Measurements from ENCODE around the gene ANK3. TPM values are rescaled to one million over a fixed set of nuclear protein-coding genes. Genes with fewer than 3 reads are reported as not detected.

Gene ANK3
- total RNA-seq, 8 experiments from 2014 or later = 8.1 to 191 (median 78.3) TPM

GRCh38 chr10:60006062-60006461 is 383.6 kb downstream of the ANK3 start:
- Histone ChIP-seq H3K4me1 (replicated peaks in 1 of 2) (peaks cover 0 to 4% of the 10 kb centered on the region in 2 donors), H3K4me3 (no peak overlapping the region), H3K27ac (no peak overlapping the region)
- ATAC-seq (replicated peaks in 6 of 8) = no peak
- in situ Hi-C loops (cut with MboI; ENCODE audit: low pct_unique_long_range_greater_than_20kb in 2 of 9, low sequenced_read_pairs in 9 of 9, unreplicated experiment in 9 of 9) = no loop called here
- 13 to 100% (median 83%) methylated on average over 1 to 3 of the region's 3 CpGs for WGBS, 10 experiments

GRCh38 chr10:60003651-60004523 is 385.8 kb downstream of the ANK3 start:
- Histone ChIP-seq H3K4me3 (no peak overlapping the region), H3K27ac (no peak overlapping the region), H3K4me1 (replicated peaks in 1 of 2) (peaks cover 0 to 4% of the 10 kb centered on the region in 2 donors)
- 7 to 90% (median 54%) methylated on average over 1 to 5 of the region's 5 CpGs; no CpG with 5 or more reads in 1 of the 10 experiments for WGBS, 10 experiments
- ATAC-seq (replicated peaks in 6 of 8) = peak in 3 of 8 experiments; percentile 23 to 86 (median 48)
- in situ Hi-C loops (cut with MboI; ENCODE audit: low pct_unique_long_range_greater_than_20kb in 2 of 9, low sequenced_read_pairs in 9 of 9, unreplicated experiment in 9 of 9) = no loop called here

GRCh38 chr10:60000747-60001146 is 388.9 kb downstream of the ANK3 start:
- ATAC-seq (replicated peaks in 6 of 8) = no peak
- in situ Hi-C loops (cut with MboI; ENCODE audit: low pct_unique_long_range_greater_than_20kb in 2 of 9, low sequenced_read_pairs in 9 of 9, unreplicated experiment in 9 of 9) = no loop called here
- 72 to 100% (median 90%) methylated on average over 1 to 3 of the region's 3 CpGs; no CpG with 5 or more reads in 4 of the 10 experiments for WGBS, 10 experiments
- H3K27ac ChIP-seq = no peak overlapping the region
- H3K4me3 ChIP-seq = no peak overlapping the region
- H3K4me1 ChIP-seq (replicated peaks in 1 of 2) = peaks cover 0 to 4% of the 10 kb centered on the region in 2 donors

GRCh38 chr10:59997827-59998525 is 391.7 kb downstream of the ANK3 start:
- Histone ChIP-seq H3K27ac (no peak overlapping the region), H3K4me3 (no peak overlapping the region), H3K4me1 (replicated peaks in 1 of 2) (no peaks in the 10 kb centered on the region)
- in situ Hi-C loops (cut with MboI; ENCODE audit: low pct_unique_long_range_greater_than_20kb in 2 of 9, low sequenced_read_pairs in 9 of 9, unreplicated experiment in 9 of 9) = no loop called here
- WGBS, 10 experiments = 33 to 100% (median 86%) methylated on average over 1 to 3 of the region's 3 CpGs; no CpG with 5 or more reads in 1 of the 10 experiments
- no peak for ATAC-seq (replicated peaks in 6 of 8)

GRCh38 chr10:59995862-59996261 is 393.8 kb downstream of the ANK3 start:
- Histone ChIP-seq H3K4me1 (replicated peaks in 1 of 2) (peaks cover 4 to 7% of the 10 kb centered on the region in 2 donors), H3K27ac (no peak overlapping the region), H3K4me3 (no peak overlapping the region)
- no peak for ATAC-seq (replicated peaks in 6 of 8)
- in situ Hi-C loops (cut with MboI; ENCODE audit: low pct_unique_long_range_greater_than_20kb in 2 of 9, low sequenced_read_pairs in 9 of 9, unreplicated experiment in 9 of 9) = no loop called here

- in situ Hi-C loops (cut with MboI; ENCODE audit: low pct_unique_long_range_greater_than_20kb in 2 of 9, low sequenced_read_pairs in 9 of 9, unreplicated experiment in 9 of 9) = no loop called here
- Histone ChIP-seq H3K4me3 (no peak overlapping the region), H3K27ac (no peak overlapping the region), H3K4me1 (replicated peaks in 1 of 2) (peaks cover 4 to 7% of the 10 kb centered on the region in 2 donors)
- 0 to 100% (median 78%) methylated on average over 1 of the region's 1 CpG; no CpG with 5 or more reads in 1 of the 10 experiments for WGBS, 10 experiments
- ATAC-seq (replicated peaks in 6 of 8) = peak in 2 of 8 experiments; percentile 25 to 27
Measured at GRCh38 chr10:59993931-59994330, 395.7 kb downstream of the ANK3 start.

- in situ Hi-C loops (cut with MboI; ENCODE audit: low pct_unique_long_range_greater_than_20kb in 2 of 9, low sequenced_read_pairs in 9 of 9, unreplicated experiment in 9 of 9) = no loop called here
- Histone ChIP-seq H3K27ac (no peak overlapping the region), H3K4me1 (replicated peaks in 1 of 2) (peaks cover 4 to 7% of the 10 kb centered on the region in 2 donors), H3K4me3 (no peak overlapping the region)
- WGBS, 10 experiments = 0 to 45% (median 0%) methylated on average over 1 to 3 of the region's 3 CpGs; no CpG with 5 or more reads in 4 of the 10 experiments
- peak; percentile 90 to 100 (median 96) for ATAC-seq (replicated peaks in 6 of 8)
Measured at GRCh38 chr10:59991661-59992060, 398.0 kb downstream of the ANK3 start.

GRCh38 chr10:59991117-59991516 is 398.6 kb downstream of the ANK3 start:
- H3K4me3 ChIP-seq = no peak overlapping the region
- ATAC-seq (replicated peaks in 6 of 8) = no peak
- no peak overlapping the region for H3K27ac ChIP-seq
- H3K4me1 ChIP-seq (replicated peaks in 1 of 2) = peaks cover 4 to 7% of the 10 kb centered on the region in 2 donors
- in situ Hi-C loops (cut with MboI; ENCODE audit: low pct_unique_long_range_greater_than_20kb in 2 of 9, low sequenced_read_pairs in 9 of 9, unreplicated experiment in 9 of 9) = no loop called here

GRCh38 chr10:59985639-59986038 is 404.0 kb downstream of the ANK3 start:
- in situ Hi-C loops (cut with MboI; ENCODE audit: low pct_unique_long_range_greater_than_20kb in 2 of 9, low sequenced_read_pairs in 9 of 9, unreplicated experiment in 9 of 9) = no loop called here
- Histone ChIP-seq H3K27ac (no peak overlapping the region), H3K4me3 (no peak overlapping the region), H3K4me1 (replicated peaks in 1 of 2) (no peaks in the 10 kb centered on the region)
- no peak for ATAC-seq (replicated peaks in 6 of 8)

- H3K4me3 ChIP-seq = no peak overlapping the region
- 30 to 100% (median 45%) methylated on average over 1 of the region's 1 CpG; no CpG with 5 or more reads in 3 of the 10 experiments for WGBS, 10 experiments
- no peaks in the 10 kb centered on the region for H3K4me1 ChIP-seq (replicated peaks in 1 of 2)
- no peak overlapping the region for H3K27ac ChIP-seq
- peak in 2 of 8 experiments; percentile 59 to 61 for ATAC-seq (replicated peaks in 6 of 8)
- in situ Hi-C loops (cut with MboI; ENCODE audit: low pct_unique_long_range_greater_than_20kb in 2 of 9, low sequenced_read_pairs in 9 of 9, unreplicated experiment in 9 of 9) = no loop called here
Measured at GRCh38 chr10:59984415-59984814, 405.3 kb downstream of the ANK3 start.

- in situ Hi-C loops (cut with MboI; ENCODE audit: low pct_unique_long_range_greater_than_20kb in 2 of 9, low sequenced_read_pairs in 9 of 9, unreplicated experiment in 9 of 9) = no loop called here
- no peak overlapping the region for H3K27ac ChIP-seq
- no peak for ATAC-seq (replicated peaks in 6 of 8)
- H3K4me1 ChIP-seq (replicated peaks in 1 of 2) = no peaks in the 10 kb centered on the region
- 67 to 100% (median 100%) methylated on average over 1 of the region's 1 CpG; no CpG with 5 or more reads in 1 of the 10 experiments for WGBS, 10 experiments
- H3K4me3 ChIP-seq = no peak overlapping the region
Measured at GRCh38 chr10:59980356-59980755, 409.3 kb downstream of the ANK3 start.

- ATAC-seq (replicated peaks in 6 of 8) = no peak
- H3K4me1 ChIP-seq (replicated peaks in 1 of 2) = no peaks in the 10 kb centered on the region
Measured at GRCh38 chr10:59977486-59977885, 412.2 kb downstream of the ANK3 start.

GRCh38 chr10:59976909-59977308 is 412.8 kb downstream of the ANK3 start:
- H3K4me3 ChIP-seq = no peak overlapping the region
- H3K27ac ChIP-seq = no peak overlapping the region
- H3K4me1 ChIP-seq (replicated peaks in 1 of 2) = peaks cover 0 to 5% of the 10 kb centered on the region in 2 donors
- ATAC-seq (replicated peaks in 6 of 8) = no peak
- in situ Hi-C loops (cut with MboI; ENCODE audit: low pct_unique_long_range_greater_than_20kb in 2 of 9, low sequenced_read_pairs in 9 of 9, unreplicated experiment in 9 of 9) = no loop called here

More at GRCh38 chr10:59977486-59977885, 412.2 kb downstream of the ANK3 start:
- Histone ChIP-seq H3K27ac (no peak overlapping the region), H3K4me3 (no peak overlapping the region)
- in situ Hi-C loops (cut with MboI; ENCODE audit: low pct_unique_long_range_greater_than_20kb in 2 of 9, low sequenced_read_pairs in 9 of 9, unreplicated experiment in 9 of 9) = no loop called here
